GM21526 (cell line): ENCODE results near the gene IRAK3.
A peak's percentile ranks its signal among the peaks of the same experiment; 100 is the strongest.

Experiments
- ATAC-seq: cut with Tn5 transposase; IDR thresholded peaks from one replicate; pipeline ENCODE4 v1.9.1; 2021; ENCODE audit warnings: moderate library complexity; ENCODE audit not compliant: unreplicated experiment, low FRiP score

Gene IRAK3, protein sequence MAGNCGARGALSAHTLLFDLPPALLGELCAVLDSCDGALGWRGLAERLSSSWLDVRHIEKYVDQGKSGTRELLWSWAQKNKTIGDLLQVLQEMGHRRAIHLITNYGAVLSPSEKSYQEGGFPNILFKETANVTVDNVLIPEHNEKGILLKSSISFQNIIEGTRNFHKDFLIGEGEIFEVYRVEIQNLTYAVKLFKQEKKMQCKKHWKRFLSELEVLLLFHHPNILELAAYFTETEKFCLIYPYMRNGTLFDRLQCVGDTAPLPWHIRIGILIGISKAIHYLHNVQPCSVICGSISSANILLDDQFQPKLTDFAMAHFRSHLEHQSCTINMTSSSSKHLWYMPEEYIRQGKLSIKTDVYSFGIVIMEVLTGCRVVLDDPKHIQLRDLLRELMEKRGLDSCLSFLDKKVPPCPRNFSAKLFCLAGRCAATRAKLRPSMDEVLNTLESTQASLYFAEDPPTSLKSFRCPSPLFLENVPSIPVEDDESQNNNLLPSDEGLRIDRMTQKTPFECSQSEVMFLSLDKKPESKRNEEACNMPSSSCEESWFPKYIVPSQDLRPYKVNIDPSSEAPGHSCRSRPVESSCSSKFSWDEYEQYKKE

DNA sequence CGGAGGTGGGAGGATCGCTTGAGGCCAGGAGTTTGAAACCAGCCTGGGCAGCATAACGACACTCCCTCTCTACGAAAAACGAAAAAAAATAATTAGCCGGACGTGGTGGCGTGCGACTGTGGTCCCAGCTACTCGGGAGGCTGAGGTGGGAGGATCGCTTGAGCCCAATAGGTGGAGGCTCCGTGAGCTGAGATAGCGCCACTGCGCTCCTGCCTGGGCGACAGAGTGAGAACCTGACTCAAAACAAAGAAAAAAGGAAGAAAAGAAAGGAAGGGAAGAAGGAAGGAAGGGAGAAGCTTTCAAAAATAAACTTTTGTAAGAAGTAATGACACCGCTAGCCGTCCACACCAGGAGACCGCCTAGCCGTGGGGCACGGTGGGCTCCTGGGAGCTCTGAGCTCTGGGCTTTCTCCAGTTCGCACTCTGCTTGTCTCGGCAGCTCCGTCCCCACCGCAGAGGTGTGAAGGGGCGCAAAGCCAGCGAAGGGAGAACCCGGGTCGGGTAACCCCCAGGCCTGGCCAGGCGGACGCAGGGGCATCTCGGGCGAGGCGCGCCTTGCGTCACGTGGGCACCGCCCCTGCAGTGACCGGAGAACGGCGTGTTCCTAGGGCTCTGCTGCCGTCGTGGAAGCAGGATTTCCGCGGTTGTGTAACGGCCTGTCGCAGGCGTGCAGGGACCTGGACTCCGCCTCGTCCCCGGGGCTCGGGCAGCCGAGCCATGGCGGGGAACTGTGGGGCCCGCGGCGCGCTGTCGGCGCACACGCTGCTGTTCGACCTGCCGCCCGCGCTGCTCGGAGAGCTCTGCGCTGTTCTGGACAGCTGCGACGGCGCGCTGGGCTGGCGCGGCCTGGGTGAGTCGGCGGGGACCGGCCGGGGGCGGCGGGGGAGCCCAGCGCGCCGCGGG, at the start of gene IRAK3:
Gene IRAK3 (plus strand): TSS at position 631 of the 902 bp plus-strand sequence. CDS start 86 bp downstream, at position 717.
- peak; percentile 58 for ATAC-seq

DNA sequence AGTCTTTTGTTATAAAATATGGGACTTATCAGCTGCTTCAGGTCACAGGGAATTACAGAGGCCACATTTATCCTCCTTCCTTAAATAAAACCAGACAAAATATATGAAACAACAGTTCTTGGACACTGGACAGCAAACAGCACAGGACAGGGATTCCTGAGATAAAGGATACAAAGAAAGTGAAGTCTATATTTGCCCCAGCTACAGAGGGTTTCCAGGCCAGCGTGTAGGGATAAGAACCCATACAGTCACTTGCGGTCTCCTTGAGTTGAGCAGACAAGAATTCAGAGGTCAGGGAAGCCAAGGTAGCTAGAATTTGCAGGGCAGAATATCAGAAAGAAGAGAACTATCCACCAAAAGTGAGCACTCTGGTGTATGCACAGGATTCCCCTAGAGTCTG, 49.7 kb upstream of the IRAK3 start:
- no peak for ATAC-seq

DNA sequence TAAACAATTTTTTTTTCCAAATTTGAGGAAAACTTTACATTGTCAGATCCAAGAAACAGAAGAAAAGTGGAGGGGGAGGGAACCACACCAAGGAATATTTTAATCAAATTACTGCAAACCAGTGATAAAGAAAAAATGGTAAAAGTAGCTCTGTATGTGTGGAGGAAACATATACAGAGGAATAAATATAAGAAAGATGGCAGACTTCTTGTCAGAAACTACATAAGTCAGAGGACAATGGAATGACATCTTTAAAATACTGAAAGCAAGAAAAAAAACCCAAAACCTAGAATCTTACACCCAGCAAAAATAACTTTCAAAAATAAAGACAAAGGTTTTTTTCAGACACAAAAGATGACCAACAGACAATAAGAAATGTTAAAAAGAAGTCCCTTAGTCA, 48.3 kb upstream of the IRAK3 start:
- ATAC-seq = no peak

DNA sequence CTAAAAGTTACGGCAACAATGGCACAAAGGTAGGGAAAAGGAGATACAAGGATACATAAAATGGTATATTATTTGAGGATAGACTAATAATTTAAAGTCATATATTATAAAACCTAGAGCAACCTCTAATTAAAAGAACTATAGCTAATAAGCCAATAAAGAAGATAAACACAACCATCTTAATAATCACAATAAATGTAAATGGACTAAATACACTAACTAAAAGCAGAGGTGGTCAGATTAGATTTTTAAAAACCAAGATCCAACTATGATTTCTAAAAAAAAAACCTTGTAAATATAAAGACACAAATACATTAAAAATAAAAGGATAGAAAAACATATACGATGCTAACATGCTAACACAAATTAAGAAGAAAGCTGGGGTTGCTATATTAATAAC, 47.7 kb upstream of the IRAK3 start:
- no peak for ATAC-seq

DNA sequence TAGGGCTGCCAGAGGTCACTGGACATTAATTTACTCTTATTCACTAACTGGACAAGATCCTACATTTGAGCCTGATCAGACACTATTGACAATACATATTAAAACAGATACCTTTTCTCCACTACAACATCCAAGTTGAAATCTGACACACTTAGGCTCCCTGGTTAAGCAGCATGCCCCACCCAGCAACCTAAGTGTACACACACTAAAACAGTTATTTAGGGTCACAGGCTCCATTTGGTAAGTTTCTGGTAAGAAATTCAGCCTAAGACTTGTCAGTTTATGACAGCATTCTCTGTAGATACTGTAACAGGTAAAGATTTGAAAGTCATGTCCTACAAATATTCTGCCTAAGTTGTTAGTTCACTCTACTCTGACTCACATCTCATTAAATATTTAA, 46.2 kb upstream of the IRAK3 start:
- ATAC-seq = no peak

DNA sequence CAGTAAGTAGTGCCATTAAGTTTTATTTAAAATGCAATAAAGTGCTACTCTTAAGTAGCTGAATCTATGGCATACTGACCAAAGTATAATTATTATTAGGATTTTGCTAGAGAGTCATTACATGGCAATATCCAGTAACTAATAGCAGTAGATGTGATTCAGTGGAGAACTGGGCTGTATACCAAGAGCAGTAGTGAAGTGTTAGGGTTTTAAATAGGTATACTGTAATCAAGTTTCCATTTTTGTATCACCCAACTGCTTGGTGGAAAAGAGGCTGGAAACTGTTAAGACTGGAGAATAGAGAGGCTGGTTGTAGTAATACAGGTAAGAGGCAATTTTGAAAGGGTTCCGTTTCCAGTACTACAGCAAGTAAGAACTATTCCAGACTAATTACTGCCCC, 45.1 kb upstream of the IRAK3 start:
- no peak for ATAC-seq

DNA sequence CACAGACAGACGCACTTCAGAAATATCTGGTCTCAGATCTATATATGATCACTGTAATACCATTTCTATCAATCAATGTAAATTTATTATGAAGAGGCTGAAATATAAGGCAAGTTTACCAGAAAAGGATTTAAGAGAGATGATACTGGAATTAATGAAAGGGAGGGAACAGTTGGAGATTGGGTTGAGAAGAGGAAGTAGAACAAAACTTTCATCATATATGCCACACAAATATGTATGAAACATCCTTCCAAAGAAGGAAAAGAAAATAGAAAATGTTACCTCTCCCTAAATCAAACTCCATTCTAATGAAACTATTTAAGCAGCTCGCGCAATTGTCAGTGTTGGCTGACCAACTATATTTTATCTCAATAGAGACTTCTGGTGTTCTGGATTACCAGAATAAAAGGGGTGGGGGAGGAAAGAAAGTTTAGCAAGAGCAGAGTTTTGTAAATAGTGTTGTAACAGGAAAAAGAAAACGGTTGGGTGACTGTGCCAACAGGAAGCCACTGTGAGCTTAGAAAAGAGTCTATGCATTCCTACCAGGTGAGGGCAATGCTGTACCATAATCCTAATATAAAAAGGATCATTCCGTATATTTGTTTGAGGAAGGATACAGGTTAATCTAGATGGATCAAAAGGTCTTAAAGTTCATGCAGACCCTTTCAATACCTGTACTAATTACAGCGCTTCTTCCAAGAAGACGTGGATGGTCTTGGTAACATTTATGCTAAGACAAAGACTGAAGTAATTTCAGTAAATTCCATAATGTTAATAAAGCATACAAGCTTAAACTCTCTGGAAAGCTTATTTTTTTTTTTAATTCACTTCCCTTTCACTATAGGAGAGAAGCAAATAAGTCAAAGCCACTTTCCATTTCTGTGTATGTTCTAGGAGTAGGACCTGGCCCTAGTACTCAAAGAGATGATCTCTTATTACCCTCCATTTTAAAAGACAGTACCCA, 43.9 kb upstream of the IRAK3 start:
- no peak for ATAC-seq

DNA sequence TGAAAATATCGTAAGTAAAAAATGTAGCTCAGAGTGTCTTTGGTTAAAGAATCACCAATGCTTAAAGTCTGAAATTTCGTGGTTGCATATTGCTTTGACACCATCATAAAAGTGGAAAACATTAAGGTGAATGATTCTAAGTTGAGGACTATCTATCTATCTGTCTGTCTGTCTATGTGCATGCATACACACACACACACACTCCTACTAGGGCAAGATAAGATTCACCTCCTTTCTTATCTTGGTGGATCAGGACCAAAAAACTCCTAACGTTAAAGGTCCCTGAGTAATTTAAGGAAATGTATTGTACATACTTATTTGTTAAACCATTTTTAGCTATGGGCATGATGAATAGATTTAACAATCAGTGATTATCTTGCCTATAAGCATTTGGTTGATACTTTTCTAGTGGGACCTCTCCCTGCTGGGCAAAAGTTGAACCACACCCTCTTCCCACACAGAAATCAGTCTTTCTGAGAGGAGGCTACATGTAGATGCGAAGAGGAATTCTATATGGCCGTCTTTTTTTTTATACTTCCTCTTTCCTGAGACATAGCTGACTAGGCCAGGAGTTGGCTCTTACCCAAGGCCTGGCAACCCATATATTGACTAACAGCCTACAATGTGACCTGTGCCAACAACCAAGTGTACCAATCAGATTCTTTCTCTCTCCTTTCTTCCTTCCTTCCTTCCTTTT, 39.2 kb upstream of the IRAK3 start:
- ATAC-seq = no peak

DNA sequence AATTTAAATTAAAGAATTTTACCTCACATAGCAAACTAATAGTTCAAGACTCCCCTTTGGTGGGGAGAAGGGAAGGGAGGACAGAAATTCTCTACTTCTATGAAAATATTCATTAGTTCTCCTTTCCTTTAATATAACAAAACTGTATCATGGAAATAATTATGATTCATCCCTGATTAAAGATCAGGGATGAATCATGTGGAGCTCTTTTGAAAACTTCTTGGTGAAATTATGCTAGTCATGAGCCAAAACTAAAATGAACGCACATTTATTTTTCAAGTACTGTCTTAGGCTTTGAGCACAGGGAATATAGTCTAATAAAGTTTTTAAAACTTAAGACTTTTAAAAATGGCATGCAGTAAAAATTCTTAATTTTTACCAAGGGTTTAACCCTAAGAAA, 36.3 kb upstream of the IRAK3 start:
- no peak for ATAC-seq

DNA sequence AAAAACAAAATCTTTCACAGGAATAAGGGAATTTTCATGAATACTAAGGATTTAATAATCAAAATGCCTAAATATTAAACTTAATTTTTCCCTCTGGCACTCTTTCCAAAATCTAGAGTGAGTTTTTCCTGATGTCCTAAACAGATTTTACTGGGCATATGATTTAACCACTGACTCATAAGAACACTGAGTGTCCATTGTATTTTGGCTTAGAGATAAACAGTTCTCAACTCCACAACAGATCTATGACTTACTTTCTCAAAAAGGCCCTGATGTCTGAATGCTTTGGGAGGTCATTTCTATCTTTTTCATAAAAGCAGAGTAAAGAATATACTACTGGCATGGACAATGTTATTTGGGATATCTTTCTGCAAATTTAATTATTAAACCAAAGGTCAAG, 34.2 kb upstream of the IRAK3 start:
- ATAC-seq = no peak

DNA sequence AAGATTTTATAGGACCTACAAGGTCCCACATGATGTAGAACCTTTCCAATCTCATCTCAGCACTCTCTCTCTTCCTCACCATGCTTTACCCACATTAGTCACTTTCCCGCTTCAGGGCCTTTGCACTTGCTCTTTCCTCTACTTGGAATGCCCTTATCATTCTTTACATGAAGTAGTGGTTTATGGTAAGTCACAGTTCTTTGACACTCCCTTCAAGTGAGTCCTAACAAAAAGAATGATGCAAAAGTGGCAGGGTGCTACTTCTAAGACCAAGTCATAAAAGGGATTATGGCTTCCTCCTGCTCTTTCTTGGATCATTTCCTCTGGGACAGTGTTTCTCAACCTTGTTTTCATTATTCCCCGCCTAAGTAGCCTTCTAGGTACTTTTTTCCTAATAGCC, 32.4 kb upstream of the IRAK3 start:
- ATAC-seq = no peak

DNA sequence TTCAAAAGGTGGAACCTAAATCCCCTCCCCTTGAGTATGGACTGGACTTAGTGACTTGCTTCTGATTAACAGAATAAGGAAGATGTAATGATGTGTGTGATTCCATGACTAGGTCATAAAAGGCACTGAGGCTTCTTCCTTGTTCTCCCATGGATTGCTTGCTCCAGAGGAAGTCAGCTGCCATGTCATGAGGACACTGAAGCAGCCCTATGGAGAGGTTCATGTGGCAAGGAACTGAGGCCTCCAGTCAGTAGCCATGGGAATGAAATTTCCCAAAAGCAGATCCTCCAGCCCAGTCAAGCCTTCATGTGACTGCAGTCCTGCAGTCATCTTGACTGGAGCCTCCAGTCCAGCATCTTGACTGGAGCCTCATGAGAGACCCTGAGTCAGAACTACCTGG, 29.9 kb upstream of the IRAK3 start:
- ATAC-seq = no peak

DNA sequence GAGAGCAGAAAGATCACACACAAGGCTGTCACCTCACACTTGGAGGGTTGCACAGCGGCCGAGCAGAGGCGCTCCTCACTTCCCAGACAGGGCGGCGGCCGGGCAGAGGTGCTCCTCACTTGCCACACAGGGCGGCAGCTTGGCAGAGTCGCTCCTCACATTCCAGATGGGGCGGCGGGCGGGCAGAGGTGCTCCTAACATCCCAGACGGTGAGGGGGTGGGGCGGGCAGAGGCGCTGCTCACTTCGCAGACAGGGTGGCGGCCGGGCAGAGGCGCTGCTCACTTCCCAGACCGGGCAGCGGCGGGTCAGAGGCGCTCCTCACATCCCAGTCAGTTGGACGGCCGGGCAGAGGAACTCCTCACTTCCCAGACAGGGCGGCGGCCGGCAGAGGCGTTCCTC, 28.3 kb upstream of the IRAK3 start:
- ATAC-seq = no peak

DNA sequence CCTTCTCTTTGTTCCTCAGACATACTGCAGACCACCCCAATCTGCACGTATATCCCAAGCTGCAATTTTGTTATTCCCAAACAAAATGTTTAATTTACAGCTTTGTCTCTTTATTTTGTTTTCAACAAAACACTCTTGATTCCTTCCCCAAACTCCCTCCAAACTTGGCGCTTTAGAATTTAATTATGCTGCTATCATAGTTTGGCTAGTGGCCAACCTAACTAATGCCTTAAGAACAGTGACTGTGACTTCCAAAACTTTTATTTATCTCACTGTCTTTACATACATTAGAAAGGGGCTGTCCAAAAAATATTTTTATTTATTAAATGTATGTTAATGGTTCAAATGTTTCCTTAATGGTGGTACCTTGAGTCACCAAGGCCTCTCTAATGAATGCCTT, 26.3 kb upstream of the IRAK3 start:
- no peak for ATAC-seq

DNA sequence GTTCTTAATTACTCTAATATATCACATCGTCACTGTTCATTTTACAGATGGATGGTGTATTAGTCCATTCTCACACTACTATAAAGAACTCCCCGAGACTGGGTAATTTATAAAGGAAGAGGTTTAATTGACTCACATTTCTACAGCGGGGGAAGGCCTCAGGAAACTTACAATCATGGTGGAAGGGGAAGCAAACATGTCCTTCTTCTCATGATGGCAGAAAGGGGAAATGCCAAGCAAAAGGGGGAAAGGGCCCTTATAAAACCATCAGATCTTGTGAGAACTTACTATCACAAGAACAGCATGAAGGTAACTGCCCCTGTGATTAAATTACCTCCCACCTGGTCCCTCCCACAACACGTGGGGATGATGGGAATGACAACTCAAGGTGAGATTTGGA, 25.7 kb upstream of the IRAK3 start:
- ATAC-seq = no peak

DNA sequence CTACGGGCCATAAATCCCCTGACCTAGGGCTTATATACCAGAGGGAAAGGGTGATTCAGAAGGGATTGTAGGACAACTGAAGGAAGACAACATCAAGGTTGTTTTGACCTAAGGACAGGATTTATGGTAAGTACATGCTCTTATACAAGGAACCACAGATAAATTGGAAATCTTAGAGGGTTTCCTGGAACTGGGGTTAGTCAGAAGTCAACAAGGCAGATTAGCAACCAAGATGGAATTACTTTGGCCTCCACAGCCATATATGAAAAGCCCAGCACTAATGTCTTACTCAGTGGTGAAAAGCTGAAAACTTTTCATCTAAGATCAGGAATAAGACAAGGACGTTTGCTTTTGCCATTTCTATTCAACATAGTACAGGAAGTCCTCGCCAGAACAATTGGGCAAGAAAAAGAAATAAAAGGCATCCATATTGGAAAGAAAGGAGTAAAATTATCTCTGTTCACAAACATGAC, 24.6 kb upstream of the IRAK3 start:
- ATAC-seq = no peak

DNA sequence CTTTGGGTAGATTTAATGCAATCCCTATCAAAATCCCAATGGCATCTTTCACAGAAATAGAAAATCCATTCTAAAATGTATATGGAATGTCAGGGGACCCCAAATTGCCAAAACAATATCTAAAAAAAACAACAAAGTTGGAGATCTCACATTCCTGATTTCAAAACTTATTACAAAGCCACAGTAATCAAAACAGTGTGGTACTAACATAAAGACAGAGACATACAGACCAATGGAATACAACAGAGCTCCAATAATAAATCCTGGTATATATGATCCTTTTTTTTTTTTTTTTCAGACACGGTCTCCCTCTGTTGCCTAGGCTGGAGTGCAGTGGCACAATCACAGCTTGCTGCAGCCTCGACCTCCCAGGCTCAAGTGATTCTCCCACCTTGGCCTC, 23.9 kb upstream of the IRAK3 start:
- ATAC-seq = no peak

DNA sequence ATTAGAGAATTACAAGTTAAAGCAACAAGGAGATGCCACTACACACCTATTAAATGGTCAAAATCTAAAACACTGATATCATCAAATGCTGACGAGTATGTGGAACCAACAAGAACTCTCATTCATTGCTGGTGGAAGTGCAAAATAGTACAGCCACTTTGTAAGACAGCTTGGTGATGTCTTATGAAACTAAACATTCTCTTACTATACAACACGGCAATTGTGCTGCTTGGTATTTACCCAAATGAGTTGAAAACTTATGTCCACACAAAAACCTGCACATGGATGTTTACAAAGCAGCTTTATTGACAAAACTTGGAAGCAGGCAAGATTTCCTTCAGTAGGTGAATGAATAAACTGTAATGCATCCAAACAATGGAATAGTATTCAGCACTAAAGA, 22.5 kb upstream of the IRAK3 start:
- no peak for ATAC-seq

DNA sequence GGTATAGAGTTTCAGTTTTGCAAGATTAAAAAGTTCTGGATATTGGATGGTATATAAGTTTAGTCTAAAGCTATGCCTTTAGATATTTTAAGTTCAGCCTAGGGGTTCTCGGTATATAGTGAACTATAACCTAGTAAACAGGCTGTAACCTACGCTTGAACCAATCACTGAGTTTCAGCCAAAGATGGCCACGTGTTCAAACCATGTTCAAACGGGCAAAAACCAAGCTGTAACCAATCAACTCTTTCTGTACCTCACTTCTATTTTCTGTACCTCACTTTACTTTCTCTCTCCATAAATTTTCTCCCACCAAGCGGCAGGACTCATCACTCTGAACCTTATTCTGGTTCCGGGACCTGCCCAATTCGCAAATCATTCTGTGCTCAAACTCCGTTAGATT, 20.6 kb upstream of the IRAK3 start:
- ATAC-seq = no peak
